ENCODE measurements around the gene ABHD5.

ABHD5 gene

GRCh38 chr3:43757666-43758321, 67.1 kb downstream of the ABHD5 start:
- H3K4me3 ChIP-seq (ENCODE audit: low read depth, low read length), result no peak overlapping the region
- H3K79me2 ChIP-seq (ENCODE audit: control insufficient read depth, insufficient read depth, low read length, unreplicated experiment), result no peaks in the 10 kb centered on the region
- H3K27ac ChIP-seq (ENCODE audit: low read depth, low read length), result no peak overlapping the region
- no peaks in the 10 kb centered on the region for H3K36me3 ChIP-seq (ENCODE audit: insufficient read depth, low read length)
- no peaks in the 10 kb centered on the region for H3K27me3 ChIP-seq (ENCODE audit: insufficient read depth, low read length)
- H3K4me1 ChIP-seq (ENCODE audit: control insufficient read depth, insufficient read depth, low read length, unreplicated experiment), result peaks cover 55% of the 10 kb centered on the region
- no peak overlapping the region for H2AFZ ChIP-seq (ENCODE audit: low read length, unreplicated experiment)

DNA sequence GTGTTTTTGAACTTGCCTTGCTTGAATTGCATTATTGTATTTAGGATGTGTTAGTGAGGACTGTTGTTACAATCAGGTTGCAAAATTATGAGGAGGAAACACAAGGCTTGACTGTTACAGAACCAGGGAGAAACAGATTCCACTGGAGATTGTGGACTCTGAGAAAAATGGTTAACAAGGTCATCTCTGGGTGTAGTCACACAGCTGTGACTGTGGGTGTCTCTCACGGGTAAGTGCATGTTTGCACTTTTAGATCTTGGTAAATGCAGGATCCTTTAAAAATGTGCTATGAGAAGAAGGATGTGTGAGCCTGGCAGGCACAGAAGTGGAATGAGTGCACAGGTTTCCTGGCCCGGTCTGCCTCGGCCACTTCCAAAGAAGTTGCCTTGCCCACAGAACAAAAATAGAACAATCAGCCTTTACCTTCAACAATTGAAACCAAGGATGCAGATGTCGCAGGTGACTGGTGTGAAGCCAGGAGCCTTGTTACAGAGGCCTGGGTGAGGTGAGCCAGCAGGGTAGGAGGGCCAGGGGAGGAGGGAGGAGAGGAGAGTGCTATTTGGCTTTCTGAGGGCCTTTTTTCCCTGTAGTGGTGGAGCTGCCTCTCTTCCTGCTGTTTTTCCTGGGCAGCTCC, 68.0 kb downstream of the ABHD5 start:
- H3K4me1 ChIP-seq (ENCODE audit: control insufficient read depth, insufficient read depth, low read length, unreplicated experiment), result peaks cover 46% of the 10 kb centered on the region
- H3K36me3 ChIP-seq (ENCODE audit: insufficient read depth, low read length), result no peaks in the 10 kb centered on the region
- no peaks in the 10 kb centered on the region for H3K79me2 ChIP-seq (ENCODE audit: control insufficient read depth, insufficient read depth, low read length, unreplicated experiment)
- peak overlapping the region; percentile 37 for H3K27ac ChIP-seq (ENCODE audit: low read depth, low read length)
- no peak overlapping the region for H3K4me3 ChIP-seq (ENCODE audit: low read depth, low read length)
- H2AFZ ChIP-seq (ENCODE audit: low read length, unreplicated experiment), result peak overlapping the region; percentile 17
- H3K27me3 ChIP-seq (ENCODE audit: insufficient read depth, low read length), result no peaks in the 10 kb centered on the region

- peaks cover 40% of the 10 kb centered on the region for H3K4me1 ChIP-seq (ENCODE audit: control insufficient read depth, insufficient read depth, low read length, unreplicated experiment)
- H3K4me3 ChIP-seq (ENCODE audit: low read depth, low read length), result no peak overlapping the region
- no peaks in the 10 kb centered on the region for H3K79me2 ChIP-seq (ENCODE audit: control insufficient read depth, insufficient read depth, low read length, unreplicated experiment)
- H3K36me3 ChIP-seq (ENCODE audit: insufficient read depth, low read length), result no peaks in the 10 kb centered on the region
- no peaks in the 10 kb centered on the region for H3K27me3 ChIP-seq (ENCODE audit: insufficient read depth, low read length)
- H2AFZ ChIP-seq (ENCODE audit: low read length, unreplicated experiment), result peak overlapping the region; percentile 12
- H3K27ac ChIP-seq (ENCODE audit: low read depth, low read length), result peak overlapping the region; percentile 37
These were observed 68.6 kb downstream of the ABHD5 start for GRCh38 chr3:43759297-43759782.

DNA sequence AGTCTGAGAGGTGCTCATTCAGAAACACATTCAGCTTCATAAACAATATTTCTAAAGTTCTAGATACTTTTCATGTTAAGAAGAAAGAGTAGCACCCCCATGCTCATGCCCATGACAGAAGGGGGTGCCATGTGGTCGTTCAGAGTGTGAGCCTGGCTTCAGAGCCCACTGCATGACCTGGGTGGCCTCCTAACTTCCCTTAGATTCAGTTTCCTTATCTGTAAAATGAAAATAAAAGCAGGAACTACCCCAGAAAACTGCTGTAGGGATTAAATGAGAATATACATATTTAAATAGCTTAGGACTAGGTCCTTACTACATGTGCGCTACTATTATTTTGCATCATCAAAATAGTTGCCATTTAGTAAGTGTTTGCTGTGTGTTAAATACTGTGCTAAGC, 69.2 kb downstream of the ABHD5 start:
- H3K27ac ChIP-seq (ENCODE audit: low read depth, low read length), result peak overlapping the region; percentile 37
- peak overlapping the region; percentile 12 for H2AFZ ChIP-seq (ENCODE audit: low read length, unreplicated experiment)
- H3K27me3 ChIP-seq (ENCODE audit: insufficient read depth, low read length), result no peaks in the 10 kb centered on the region

DNA sequence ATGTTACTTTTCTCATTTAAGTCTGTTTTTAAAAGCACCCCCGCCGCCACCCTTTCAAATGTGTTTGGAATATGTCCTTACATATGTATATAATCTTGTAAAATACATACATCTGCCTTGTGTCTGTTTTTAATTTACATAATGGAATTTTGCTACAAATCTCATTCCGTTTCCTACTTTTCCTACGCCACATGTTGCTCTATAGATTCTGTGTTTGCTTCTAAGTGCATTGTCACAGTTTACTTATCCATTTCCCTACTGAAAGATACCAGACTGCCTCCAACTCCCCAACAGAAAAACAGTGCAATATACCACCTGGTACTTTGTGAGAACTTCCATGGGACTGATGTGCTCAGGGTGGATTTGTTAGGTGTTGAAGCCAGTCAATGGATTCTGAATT, 70.2 kb downstream of the ABHD5 start:
- H2AFZ ChIP-seq (ENCODE audit: low read length, unreplicated experiment), result no peak overlapping the region
- H3K4me3 ChIP-seq (ENCODE audit: low read depth, low read length), result no peak overlapping the region
- no peaks in the 10 kb centered on the region for H3K79me2 ChIP-seq (ENCODE audit: control insufficient read depth, insufficient read depth, low read length, unreplicated experiment)
- peaks cover 41% of the 10 kb centered on the region for H3K4me1 ChIP-seq (ENCODE audit: control insufficient read depth, insufficient read depth, low read length, unreplicated experiment)
- H3K27me3 ChIP-seq (ENCODE audit: insufficient read depth, low read length), result no peaks in the 10 kb centered on the region
- H3K27ac ChIP-seq (ENCODE audit: low read depth, low read length), result no peak overlapping the region
- H3K36me3 ChIP-seq (ENCODE audit: insufficient read depth, low read length), result no peaks in the 10 kb centered on the region

More for the DNA sequence above, 69.2 kb downstream of the ABHD5 start:
- H3K36me3 ChIP-seq (ENCODE audit: insufficient read depth, low read length), result no peaks in the 10 kb centered on the region
- no peak overlapping the region for H3K4me3 ChIP-seq (ENCODE audit: low read depth, low read length)
- no peaks in the 10 kb centered on the region for H3K79me2 ChIP-seq (ENCODE audit: control insufficient read depth, insufficient read depth, low read length, unreplicated experiment)
- peaks cover 36% of the 10 kb centered on the region for H3K4me1 ChIP-seq (ENCODE audit: control insufficient read depth, insufficient read depth, low read length, unreplicated experiment)

GRCh38 chr3:43762451-43762850, 71.7 kb downstream of the ABHD5 start:
- H3K4me1 ChIP-seq (ENCODE audit: control insufficient read depth, insufficient read depth, low read length, unreplicated experiment), result peaks cover 53% of the 10 kb centered on the region

GRCh38 chr3:43764056-43764455, 73.3 kb downstream of the ABHD5 start:
- peaks cover 54% of the 10 kb centered on the region for H3K4me1 ChIP-seq (ENCODE audit: control insufficient read depth, insufficient read depth, low read length, unreplicated experiment)
- no peak overlapping the region for H3K27ac ChIP-seq (ENCODE audit: low read depth, low read length)
- no peaks in the 10 kb centered on the region for H3K36me3 ChIP-seq (ENCODE audit: insufficient read depth, low read length)
- H3K79me2 ChIP-seq (ENCODE audit: control insufficient read depth, insufficient read depth, low read length, unreplicated experiment), result no peaks in the 10 kb centered on the region
- H3K27me3 ChIP-seq (ENCODE audit: insufficient read depth, low read length), result no peaks in the 10 kb centered on the region
- H2AFZ ChIP-seq (ENCODE audit: low read length, unreplicated experiment), result no peak overlapping the region
- no peak overlapping the region for H3K4me3 ChIP-seq (ENCODE audit: low read depth, low read length)

More at GRCh38 chr3:43762451-43762850, 71.7 kb downstream of the ABHD5 start:
- Histone ChIP-seq H3K36me3 (ENCODE audit: insufficient read depth, low read length) (no peaks in the 10 kb centered on the region), H3K79me2 (ENCODE audit: control insufficient read depth, insufficient read depth, low read length, unreplicated experiment) (no peaks in the 10 kb centered on the region), H3K4me3 (ENCODE audit: low read depth, low read length) (no peak overlapping the region), H3K27me3 (ENCODE audit: insufficient read depth, low read length) (no peaks in the 10 kb centered on the region), H2AFZ (ENCODE audit: low read length, unreplicated experiment) (no peak overlapping the region), H3K27ac (ENCODE audit: low read depth, low read length) (no peak overlapping the region)

DNA sequence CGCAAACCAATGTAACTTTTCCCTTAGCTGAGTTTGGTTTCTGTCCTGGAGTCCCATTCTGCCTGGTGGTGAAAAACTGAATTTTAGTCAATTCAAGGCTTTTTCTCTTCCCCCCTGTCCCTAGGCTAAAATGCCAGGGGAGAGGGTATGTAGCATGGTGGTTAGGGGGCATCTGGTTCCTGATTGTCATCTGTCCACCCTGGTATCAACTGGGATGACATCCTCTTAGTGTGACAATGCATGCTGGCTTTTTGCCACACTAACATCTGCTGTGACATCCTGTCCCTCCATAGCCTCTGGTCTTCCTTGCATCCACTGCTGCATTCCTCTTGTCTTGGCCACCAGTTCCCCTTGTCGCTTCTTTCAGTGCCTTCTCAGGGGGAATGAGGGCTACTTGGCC, 73.7 kb downstream of the ABHD5 start:
- Histone ChIP-seq H3K27ac (ENCODE audit: low read depth, low read length) (no peak overlapping the region), H3K36me3 (ENCODE audit: insufficient read depth, low read length) (no peaks in the 10 kb centered on the region), H3K4me3 (ENCODE audit: low read depth, low read length) (no peak overlapping the region), H3K79me2 (ENCODE audit: control insufficient read depth, insufficient read depth, low read length, unreplicated experiment) (no peaks in the 10 kb centered on the region), H3K27me3 (ENCODE audit: insufficient read depth, low read length) (no peaks in the 10 kb centered on the region), H2AFZ (ENCODE audit: low read length, unreplicated experiment) (no peak overlapping the region), H3K4me1 (ENCODE audit: control insufficient read depth, insufficient read depth, low read length, unreplicated experiment) (peaks cover 52% of the 10 kb centered on the region)

DNA sequence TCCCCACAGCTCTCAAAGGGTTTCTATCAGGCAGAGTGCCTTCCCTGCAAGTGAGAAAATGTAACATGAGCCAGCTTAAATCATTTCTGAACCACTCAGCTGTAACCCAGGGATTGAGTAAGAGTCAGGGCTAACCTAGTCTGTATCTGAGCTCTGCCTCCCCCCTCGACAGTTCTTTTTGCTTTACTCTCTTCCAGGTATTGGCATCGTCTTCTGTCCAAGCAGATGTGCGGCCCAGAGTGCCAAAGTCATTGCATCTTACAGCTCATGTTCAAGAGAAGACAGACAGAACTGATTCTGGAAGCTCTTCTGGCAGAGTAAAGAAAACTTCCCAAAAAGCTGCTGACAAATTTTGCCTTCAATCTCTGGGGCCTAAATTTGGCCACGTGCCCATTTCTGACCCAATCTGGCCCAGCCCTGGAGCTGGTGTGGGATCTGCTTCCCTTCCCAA, 74.8 kb downstream of the ABHD5 start:
- no peaks in the 10 kb centered on the region for H3K79me2 ChIP-seq (ENCODE audit: control insufficient read depth, insufficient read depth, low read length, unreplicated experiment)
- no peaks in the 10 kb centered on the region for H3K27me3 ChIP-seq (ENCODE audit: insufficient read depth, low read length)

GRCh38 chr3:43766672-43767465, 76.1 kb downstream of the ABHD5 start:
- Histone ChIP-seq H3K27ac (ENCODE audit: low read depth, low read length) (peak overlapping the region; percentile 65), H3K27me3 (ENCODE audit: insufficient read depth, low read length) (no peaks in the 10 kb centered on the region), H3K79me2 (ENCODE audit: control insufficient read depth, insufficient read depth, low read length, unreplicated experiment) (no peaks in the 10 kb centered on the region), H3K4me1 (ENCODE audit: control insufficient read depth, insufficient read depth, low read length, unreplicated experiment) (peaks cover 58% of the 10 kb centered on the region), H2AFZ (ENCODE audit: low read length, unreplicated experiment) (no peak overlapping the region), H3K36me3 (ENCODE audit: insufficient read depth, low read length) (no peaks in the 10 kb centered on the region), H3K4me3 (ENCODE audit: low read depth, low read length) (no peak overlapping the region)

More for the DNA sequence above, 74.8 kb downstream of the ABHD5 start:
- Histone ChIP-seq H3K4me1 (ENCODE audit: control insufficient read depth, insufficient read depth, low read length, unreplicated experiment) (peaks cover 52% of the 10 kb centered on the region), H3K4me3 (ENCODE audit: low read depth, low read length) (no peak overlapping the region), H3K27ac (ENCODE audit: low read depth, low read length) (no peak overlapping the region; the same call in 1 of the 2 replicates), H2AFZ (ENCODE audit: low read length, unreplicated experiment) (no peak overlapping the region), H3K36me3 (ENCODE audit: insufficient read depth, low read length) (no peaks in the 10 kb centered on the region)

All from ACC112 (cell line).